Hepatocyte (in vitro differentiated cells): ENCODE measurements around the gene TAS2R10. TPM values are rescaled to one million over a fixed set of nuclear protein-coding genes. Genes with fewer than 3 reads are reported as not detected.

ENCODE experiments used
- DNase-seq: peaks from one replicate; pipeline ENCODE4 v3.0.0-alpha.2; 2016; ENCODE audit warnings: low spot score
- H2AFZ ChIP-seq: fragments of 200-600 bp; sonication (generic); 2 replicates; pipeline ENCODE4 v1.6.0; 2016; ENCODE audit warnings: antibody characterized with exemption, mild to moderate bottlenecking
- H3K27ac ChIP-seq: fragments of 200-600 bp; sonication (generic); 2 replicates; pipeline ENCODE4 v1.5.1; 2016; ENCODE audit warnings: mild to moderate bottlenecking
- H3K27me3 ChIP-seq: fragments of 200-600 bp; sonication (generic); 2 replicates; pipeline ENCODE4 v1.6.1; 2016
- H3K36me3 ChIP-seq: fragments of 200-600 bp; sonication (generic); replicated peaks from 2 replicates; pipeline ENCODE4 v1.5.1; 2016; ENCODE audit warnings: low read depth; ENCODE audit not compliant: insufficient read depth
- H3K4me1 ChIP-seq: fragments of 200-600 bp; sonication (generic); 2 replicates; pipeline ENCODE4 v1.5.1; 2016; ENCODE audit warnings: mild to moderate bottlenecking, moderate library complexity; ENCODE audit not compliant: insufficient read depth
- H3K4me2 ChIP-seq: fragments of 200-600 bp; sonication (generic); 2 replicates; pipeline ENCODE4 v1.6.0; 2016
- H3K4me3 ChIP-seq: fragments of 200-600 bp; sonication (generic); 2 replicates; pipeline ENCODE4 v1.5.1; 2016; ENCODE audit warnings: mild to moderate bottlenecking
- H3K79me2 ChIP-seq: fragments of 200-600 bp; sonication (generic); 2 replicates; pipeline ENCODE4 v1.6.0; 2017; ENCODE audit warnings: mild to moderate bottlenecking
- H3K9me2 ChIP-seq: fragments of 200-600 bp; sonication (generic); replicated peaks from 2 replicates; pipeline ENCODE4 v1.6.0; 2017; ENCODE audit warnings: mild to moderate bottlenecking; ENCODE audit not compliant: insufficient read depth
- H3K9me3 ChIP-seq: fragments of 200-600 bp; sonication (generic); 2 replicates; pipeline ENCODE4 v1.5.1; 2016; ENCODE audit warnings: low read depth, mild to moderate bottlenecking
- H4K20me1 ChIP-seq: fragments of 200-600 bp; sonication (generic); 2 replicates; pipeline ENCODE4 v1.6.0; 2016; ENCODE audit warnings: mild to moderate bottlenecking; ENCODE audit not compliant: insufficient read depth, poor library complexity, severe bottlenecking
- CTCF ChIP-seq: fragments of 200-600 bp; sonication (generic); IDR thresholded peaks from 2 replicates; pipeline ENCODE4 v1.5.1; 2016; ENCODE audit warnings: antibody characterized with exemption, mild to moderate bottlenecking; ENCODE audit not compliant: poor library complexity
- EZH2 ChIP-seq: fragments of 200-600 bp; sonication (generic); IDR thresholded peaks from 2 replicates; pipeline ENCODE4 v1.6.1; 2016; ENCODE audit warnings: antibody characterized with exemption, mild to moderate bottlenecking, borderline replicate concordance
- EZH2phosphoT487 ChIP-seq: fragments of 200-600 bp; sonication (generic); IDR thresholded peaks from one replicate; pipeline ENCODE4 v1.6.1; 2018; ENCODE audit warnings: antibody characterized with exemption, mild to moderate bottlenecking, low read depth, moderate library complexity; ENCODE audit not compliant: unreplicated experiment, severe bottlenecking
- WGBS: methylation state at CpG from one replicate; pipeline ENCODE4 v1.1.6; 2016; ENCODE audit warnings: low lambda C conversion rate; ENCODE audit errors: missing lambda C conversion rate; 5-methylcytosine and 5-hydroxymethylcytosine counted together
- polyA plus RNA-seq: library from polyadenylated mRNA; unstranded; fragments of >200 nt; fragmentation: Nextera tagmentation; extraction: Ambion mirVana; gene quantifications from 2 replicates; pipeline ENCODE4 v1.2.1, GENCODE V29; 2016
- total RNA-seq: library from RNA; depleted of rRNA; stranded (reverse); fragments of >200 nt; gene quantifications from 2 replicates; pipeline ENCODE4 v1.2.3, GENCODE V29; 2014

The TAS2R10 gene
- total and polyA plus RNA-seq, 2 experiments from 2014 or later = 1.5 TPM; not detected in 1

GRCh38 chr12:10853776-10854175 is 27.6 kb upstream of the TAS2R10 start:
- no peak for DNase-seq
- Histone ChIP-seq H3K4me2 (no peak overlapping the region), H3K36me3 (no peaks in the 10 kb centered on the region), H3K27ac (no peak overlapping the region), H3K4me3 (no peak overlapping the region), H3K9me3 (no peaks in the 10 kb centered on the region), H2AFZ (no peak overlapping the region), H3K27me3 (no peaks in the 10 kb centered on the region), H4K20me1 (no peaks in the 10 kb centered on the region), H3K4me1 (no peaks in the 10 kb centered on the region), H3K79me2 (no peaks in the 10 kb centered on the region), H3K9me2 (no peaks in the 10 kb centered on the region)
- WGBS = 92% methylated on average over 2 of the region's 2 CpGs
- TF ChIP-seq EZH2phosphoT487 (no peak), EZH2 (no peak), CTCF (no peak)

GRCh38 chr12:10851243-10851858 is 25.2 kb upstream of the TAS2R10 start:
- H3K4me3 ChIP-seq = no peak overlapping the region
- no peaks in the 10 kb centered on the region for H3K27me3 ChIP-seq
- no peaks in the 10 kb centered on the region for H4K20me1 ChIP-seq
- no peak overlapping the region for H3K27ac ChIP-seq
- H3K4me1 ChIP-seq = no peaks in the 10 kb centered on the region
- 78% methylated on average over 4 of the region's 4 CpGs for WGBS
- H3K4me2 ChIP-seq = no peak overlapping the region
- DNase-seq = no peak
- no peaks in the 10 kb centered on the region for H3K9me2 ChIP-seq
- H2AFZ ChIP-seq = no peak overlapping the region
- H3K9me3 ChIP-seq = no peaks in the 10 kb centered on the region
- no peaks in the 10 kb centered on the region for H3K79me2 ChIP-seq
- no peaks in the 10 kb centered on the region for H3K36me3 ChIP-seq
- TF ChIP-seq CTCF (no peak), EZH2 (no peak), EZH2phosphoT487 (no peak)

- H3K27ac ChIP-seq = no peak within 1 kb of the TSS
- no peaks in the 10 kb centered on the region for H3K9me2 ChIP-seq
- H3K27me3 ChIP-seq = no peaks in the 10 kb centered on the region
- no peaks in the 10 kb centered on the region for H3K4me1 ChIP-seq
- no peaks in the 10 kb centered on the region for H3K36me3 ChIP-seq
- no peak within 1 kb of the TSS for H3K4me3 ChIP-seq
- 98% methylated on average over 4 of the region's 4 CpGs for WGBS
- H3K79me2 ChIP-seq = no peaks in the 10 kb centered on the region
- H4K20me1 ChIP-seq = no peaks in the 10 kb centered on the region
- no peak for DNase-seq
- TF ChIP-seq EZH2phosphoT487 (no peak), EZH2 (no peak), CTCF (no peak)
- no peak within 1 kb of the TSS for H3K4me2 ChIP-seq
- H3K9me3 ChIP-seq = no peaks in the 10 kb centered on the region
- no peak within 1 kb of the TSS for H2AFZ ChIP-seq
Measured at GRCh38 chr12:10849425-10849878, 23.3 kb upstream of the TAS2R10 start, which contains the start of gene PRR4. Gene PRR4, minus strand, starts transcription at chr12:10849475. Its CDS starts 38 bp downstream, at chr12:10849437.
